Measurements from ENCODE around the gene FAM168A.

DNA sequence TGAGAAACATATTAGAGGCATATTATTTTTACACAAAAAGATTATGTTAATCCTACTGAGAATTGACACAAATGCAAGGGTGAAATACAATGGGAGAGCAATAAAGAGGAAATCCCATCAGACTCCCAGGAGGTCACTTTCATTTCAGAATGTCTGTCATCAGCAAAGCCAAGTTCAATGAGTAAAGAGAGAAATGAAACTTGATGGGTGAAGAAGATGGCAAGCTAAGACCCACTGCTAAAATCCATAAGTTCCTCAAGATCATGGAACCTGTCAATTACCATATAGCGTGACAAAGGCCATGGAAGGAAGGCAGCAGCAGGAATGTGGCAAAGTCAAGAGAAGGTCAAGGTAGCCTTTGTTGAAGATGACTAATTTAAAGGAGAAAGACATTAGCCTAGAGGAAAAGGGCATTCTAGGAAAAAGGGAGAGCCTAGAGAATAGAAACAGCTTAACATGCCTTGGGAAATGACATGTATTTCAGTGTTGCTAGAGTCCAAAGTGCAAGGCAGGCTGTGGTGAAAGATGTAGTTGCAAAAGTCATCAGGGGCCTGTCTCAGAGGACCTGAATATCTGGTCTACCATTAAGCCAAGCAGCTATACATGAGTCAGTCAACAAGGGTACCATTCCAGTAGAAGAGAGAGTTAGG, 43.1 kb downstream of the FAM168A start:
- no peak for TF ChIP-seq EZH2 (IDR thresholded peaks at IDR 0.05; ENCODE audit: borderline replicate concordance, low read length)
- TF ChIP-seq, protein P1, sequence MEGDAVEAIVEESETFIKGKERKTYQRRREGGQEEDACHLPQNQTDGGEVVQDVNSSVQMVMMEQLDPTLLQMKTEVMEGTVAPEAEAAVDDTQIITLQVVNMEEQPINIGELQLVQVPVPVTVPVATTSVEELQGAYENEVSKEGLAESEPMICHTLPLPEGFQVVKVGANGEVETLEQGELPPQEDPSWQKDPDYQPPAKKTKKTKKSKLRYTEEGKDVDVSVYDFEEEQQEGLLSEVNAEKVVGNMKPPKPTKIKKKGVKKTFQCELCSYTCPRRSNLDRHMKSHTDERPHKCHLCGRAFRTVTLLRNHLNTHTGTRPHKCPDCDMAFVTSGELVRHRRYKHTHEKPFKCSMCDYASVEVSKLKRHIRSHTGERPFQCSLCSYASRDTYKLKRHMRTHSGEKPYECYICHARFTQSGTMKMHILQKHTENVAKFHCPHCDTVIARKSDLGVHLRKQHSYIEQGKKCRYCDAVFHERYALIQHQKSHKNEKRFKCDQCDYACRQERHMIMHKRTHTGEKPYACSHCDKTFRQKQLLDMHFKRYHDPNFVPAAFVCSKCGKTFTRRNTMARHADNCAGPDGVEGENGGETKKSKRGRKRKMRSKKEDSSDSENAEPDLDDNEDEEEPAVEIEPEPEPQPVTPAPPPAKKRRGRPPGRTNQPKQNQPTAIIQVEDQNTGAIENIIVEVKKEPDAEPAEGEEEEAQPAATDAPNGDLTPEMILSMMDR (conservative IDR thresholded peaks at IDR 0.05 in 1 of 2, IDR thresholded peaks at IDR 0.05 in 1 of 2; ENCODE audit: extremely low read depth in 1 of 2, insufficient read depth in 1 of 2, low read depth in 1 of 2, low read length in 2 of 2) = no peak

Data from mammary epithelial cell (primary cell).